ENCODE results near the gene PCSK4.
A peak's percentile ranks its signal among the peaks of the same experiment; 100 is the strongest.

Gene PCSK4

GRCh38 chr19:1489463-1490310 lies 463 bp downstream of the PCSK4 start:
- Histone ChIP-seq H2BK15ac (replicated peaks; ENCODE audit: low read depth) (no peak overlapping the region), H2BK5ac (ENCODE audit: low read length) (no peak overlapping the region), H3K4me1 (ENCODE audit: control insufficient read depth, low read depth, low read length) (no peaks in the 10 kb centered on the region), H3K79me1 (ENCODE audit: low read length) (no peaks in the 10 kb centered on the region), H3K9ac (ENCODE audit: low read length) (peak overlapping the region; percentile 82), H2BK120ac (ENCODE audit: low read depth, low read length) (no peak overlapping the region), H3K18ac (ENCODE audit: low read length) (peak overlapping the region; percentile 11), H4K8ac (ENCODE audit: low read depth, low read length) (no peak overlapping the region), H3K79me2 (ENCODE audit: control insufficient read depth, insufficient read depth, low read length) (no peaks in the 10 kb centered on the region), H3K4ac (ENCODE audit: low read depth, low read length) (no peak overlapping the region), H3K4me3 (ENCODE audit: low read length) (peak overlapping the region; percentile 35), H3K56ac (ENCODE audit: low read length) (peak overlapping the region; percentile 87), H2AK5ac (ENCODE audit: low read length) (no peak overlapping the region), H3K36me3 (ENCODE audit: control insufficient read depth, insufficient read depth, low read length) (no peaks in the 10 kb centered on the region), H4K5ac (ENCODE audit: low read length) (no peak overlapping the region), H3K23ac (ENCODE audit: low read length) (no peak overlapping the region), H3K27ac (ENCODE audit: low read depth, low read length) (no peak overlapping the region), H3K27me3 (ENCODE audit: insufficient read depth, low read length, poor library complexity) (peaks cover 4% of the 10 kb centered on the region), H3K4me2 (ENCODE audit: low read length) (peak overlapping the region; percentile 67)
- no CpG with 5 or more reads among the region's 37 CpGs for WGBS (ENCODE audit: extremely low coverage, insufficient coverage, low lambda C conversion rate)
- no peak for DNase-seq

GRCh38 chr19:1488282-1488601 lies 1.9 kb downstream of the PCSK4 start:
- Histone ChIP-seq H2AK5ac (ENCODE audit: low read length) (no peak overlapping the region), H3K23ac (ENCODE audit: low read length) (no peak overlapping the region), H3K4me2 (ENCODE audit: low read length) (no peak overlapping the region), H3K4me1 (ENCODE audit: control insufficient read depth, low read depth, low read length) (no peaks in the 10 kb centered on the region), H3K4ac (ENCODE audit: low read depth, low read length) (no peak overlapping the region), H2BK15ac (replicated peaks; ENCODE audit: low read depth) (no peak overlapping the region), H3K79me1 (ENCODE audit: low read length) (no peaks in the 10 kb centered on the region), H3K27me3 (ENCODE audit: insufficient read depth, low read length, poor library complexity) (peaks cover 4% of the 10 kb centered on the region), H3K4me3 (ENCODE audit: low read length) (no peak overlapping the region), H2BK120ac (ENCODE audit: low read depth, low read length) (no peak overlapping the region), H3K27ac (ENCODE audit: low read depth, low read length) (no peak overlapping the region), H3K56ac (ENCODE audit: low read length) (no peak overlapping the region), H2BK5ac (ENCODE audit: low read length) (no peak overlapping the region), H4K8ac (ENCODE audit: low read depth, low read length) (no peak overlapping the region), H3K79me2 (ENCODE audit: control insufficient read depth, insufficient read depth, low read length) (no peaks in the 10 kb centered on the region), H3K18ac (ENCODE audit: low read length) (no peak overlapping the region), H4K5ac (ENCODE audit: low read length) (no peak overlapping the region), H3K36me3 (ENCODE audit: control insufficient read depth, insufficient read depth, low read length) (no peaks in the 10 kb centered on the region), H3K9ac (ENCODE audit: low read length) (no peak overlapping the region)
- DNase-seq = no peak
- WGBS (ENCODE audit: extremely low coverage, insufficient coverage, low lambda C conversion rate) = no CpG with 5 or more reads among the region's 11 CpGs

GRCh38 chr19:1487576-1488281 lies 2.4 kb downstream of the PCSK4 start:
- H3K23ac ChIP-seq (ENCODE audit: low read length) = no peak overlapping the region
- H2BK15ac ChIP-seq (replicated peaks; ENCODE audit: low read depth) = no peak overlapping the region
- no peak for DNase-seq
- no peak overlapping the region for H3K4ac ChIP-seq (ENCODE audit: low read depth, low read length)
- no peak overlapping the region for H3K18ac ChIP-seq (ENCODE audit: low read length)
- peaks cover 4% of the 10 kb centered on the region for H3K27me3 ChIP-seq (ENCODE audit: insufficient read depth, low read length, poor library complexity)
- H4K8ac ChIP-seq (ENCODE audit: low read depth, low read length) = no peak overlapping the region
- no peak overlapping the region for H2BK120ac ChIP-seq (ENCODE audit: low read depth, low read length)
- no peaks in the 10 kb centered on the region for H3K4me1 ChIP-seq (ENCODE audit: control insufficient read depth, low read depth, low read length)
- H2BK5ac ChIP-seq (ENCODE audit: low read length) = no peak overlapping the region
- no peaks in the 10 kb centered on the region for H3K36me3 ChIP-seq (ENCODE audit: control insufficient read depth, insufficient read depth, low read length)
- H3K4me3 ChIP-seq (ENCODE audit: low read length) = no peak overlapping the region
- no peak overlapping the region for H3K4me2 ChIP-seq (ENCODE audit: low read length)
- H4K5ac ChIP-seq (ENCODE audit: low read length) = no peak overlapping the region
- H2AK5ac ChIP-seq (ENCODE audit: low read length) = no peak overlapping the region
- no peak overlapping the region for H3K56ac ChIP-seq (ENCODE audit: low read length)
- H3K79me2 ChIP-seq (ENCODE audit: control insufficient read depth, insufficient read depth, low read length) = no peaks in the 10 kb centered on the region
- no peaks in the 10 kb centered on the region for H3K79me1 ChIP-seq (ENCODE audit: low read length)
- no CpG with 5 or more reads among the region's 40 CpGs for WGBS (ENCODE audit: extremely low coverage, insufficient coverage, low lambda C conversion rate)
- H3K27ac ChIP-seq (ENCODE audit: low read depth, low read length) = no peak overlapping the region
- no peak overlapping the region for H3K9ac ChIP-seq (ENCODE audit: low read length)

- no peak overlapping the region for H4K8ac ChIP-seq (ENCODE audit: low read depth, low read length)
- no peak overlapping the region for H3K4me3 ChIP-seq (ENCODE audit: low read length)
- no peaks in the 10 kb centered on the region for H3K79me1 ChIP-seq (ENCODE audit: low read length)
- no peak overlapping the region for H3K9ac ChIP-seq (ENCODE audit: low read length)
- no peak overlapping the region for H2AK5ac ChIP-seq (ENCODE audit: low read length)
- no peak overlapping the region for H2BK5ac ChIP-seq (ENCODE audit: low read length)
- no peaks in the 10 kb centered on the region for H3K4me1 ChIP-seq (ENCODE audit: control insufficient read depth, low read depth, low read length)
- no peaks in the 10 kb centered on the region for H3K36me3 ChIP-seq (ENCODE audit: control insufficient read depth, insufficient read depth, low read length)
- H2BK15ac ChIP-seq (replicated peaks; ENCODE audit: low read depth) = no peak overlapping the region
- H3K27me3 ChIP-seq (ENCODE audit: insufficient read depth, low read length, poor library complexity) = peaks cover 4% of the 10 kb centered on the region
- no peak overlapping the region for H3K4me2 ChIP-seq (ENCODE audit: low read length)
- H2BK120ac ChIP-seq (ENCODE audit: low read depth, low read length) = no peak overlapping the region
- WGBS (ENCODE audit: extremely low coverage, insufficient coverage, low lambda C conversion rate) = no CpG with 5 or more reads among the region's 56 CpGs
- no peak overlapping the region for H3K23ac ChIP-seq (ENCODE audit: low read length)
- H3K27ac ChIP-seq (ENCODE audit: low read depth, low read length) = no peak overlapping the region
- no peak overlapping the region for H3K18ac ChIP-seq (ENCODE audit: low read length)
- H4K5ac ChIP-seq (ENCODE audit: low read length) = no peak overlapping the region
- no peak overlapping the region for H3K4ac ChIP-seq (ENCODE audit: low read depth, low read length)
- DNase-seq = no peak
- no peaks in the 10 kb centered on the region for H3K79me2 ChIP-seq (ENCODE audit: control insufficient read depth, insufficient read depth, low read length)
- H3K56ac ChIP-seq (ENCODE audit: low read length) = no peak overlapping the region
Observed at GRCh38 chr19:1486720-1487575, 3.2 kb downstream of the PCSK4 start.

GRCh38 chr19:1483979-1484428 lies 6.1 kb downstream of the PCSK4 start:
- no peak overlapping the region for H2BK5ac ChIP-seq (ENCODE audit: low read length)
- no peaks in the 10 kb centered on the region for H3K27me3 ChIP-seq (ENCODE audit: insufficient read depth, low read length, poor library complexity)
- no peak overlapping the region for H4K8ac ChIP-seq (ENCODE audit: low read depth, low read length)
- no peak overlapping the region for H3K56ac ChIP-seq (ENCODE audit: low read length)
- no peak overlapping the region for H3K23ac ChIP-seq (ENCODE audit: low read length)
- H2AK5ac ChIP-seq (ENCODE audit: low read length) = no peak overlapping the region
- no peak overlapping the region for H3K9ac ChIP-seq (ENCODE audit: low read length)
- no peaks in the 10 kb centered on the region for H3K4me1 ChIP-seq (ENCODE audit: control insufficient read depth, low read depth, low read length)
- H3K4me2 ChIP-seq (ENCODE audit: low read length) = no peak overlapping the region
- no CpG with 5 or more reads among the region's 23 CpGs for WGBS (ENCODE audit: extremely low coverage, insufficient coverage, low lambda C conversion rate)
- no peak overlapping the region for H3K4ac ChIP-seq (ENCODE audit: low read depth, low read length)
- H4K5ac ChIP-seq (ENCODE audit: low read length) = no peak overlapping the region
- no peaks in the 10 kb centered on the region for H3K79me1 ChIP-seq (ENCODE audit: low read length)
- no peak overlapping the region for H2BK120ac ChIP-seq (ENCODE audit: low read depth, low read length)
- no peak overlapping the region for H2BK15ac ChIP-seq (replicated peaks; ENCODE audit: low read depth)
- DNase-seq = no peak
- no peak overlapping the region for H3K4me3 ChIP-seq (ENCODE audit: low read length)
- H3K36me3 ChIP-seq (ENCODE audit: control insufficient read depth, insufficient read depth, low read length) = no peaks in the 10 kb centered on the region
- no peak overlapping the region for H3K18ac ChIP-seq (ENCODE audit: low read length)
- H3K79me2 ChIP-seq (ENCODE audit: control insufficient read depth, insufficient read depth, low read length) = no peaks in the 10 kb centered on the region
- no peak overlapping the region for H3K27ac ChIP-seq (ENCODE audit: low read depth, low read length)

All from mesendoderm (in vitro differentiated cells).